ENCODE results near the gene ITSN1. TPM values are rescaled to one million over a fixed set of nuclear protein-coding genes. Genes with fewer than 3 reads are reported as not detected.
"Not testable (repeated sequence)": the region's sequence is repeated elsewhere in the genome, so short reads cannot be mapped to it uniquely, and the experiment has no call there.

The ITSN1 gene
- total RNA-seq, 1 experiment from 2014 or later: 30.6 TPM

DNA sequence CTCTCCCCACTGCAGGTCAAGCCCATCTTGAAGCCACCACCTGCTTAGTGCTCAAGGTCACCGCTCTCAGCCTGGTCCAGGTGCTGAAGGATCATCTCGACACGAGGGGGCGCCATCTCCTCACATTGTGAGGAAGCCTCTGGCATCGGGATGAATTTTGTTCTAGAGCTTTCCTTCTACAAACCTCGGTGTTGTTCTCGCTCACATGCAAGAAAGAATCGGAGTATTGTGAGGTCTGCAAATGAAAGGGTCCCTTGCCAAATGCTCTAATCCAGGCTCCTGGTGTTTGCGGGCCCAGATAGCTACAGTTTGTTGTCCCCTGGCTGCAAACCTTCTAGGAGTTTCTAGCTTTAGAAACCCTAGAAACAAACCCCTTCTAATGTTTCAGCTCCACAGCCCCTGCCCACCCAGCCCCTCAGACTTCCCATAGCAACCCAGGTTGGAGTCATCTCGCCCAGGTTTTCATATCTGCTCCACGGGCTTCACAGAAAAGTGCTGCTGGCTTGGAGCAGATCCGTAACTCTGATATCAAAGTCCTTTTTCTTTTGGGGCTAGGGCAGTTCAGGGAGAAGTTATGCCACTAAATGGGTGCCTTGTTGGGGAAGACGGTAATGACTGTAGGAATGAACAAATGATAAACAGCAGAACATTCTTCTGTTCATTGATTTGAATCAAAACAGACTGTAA lies 281.9 kb downstream of the ITSN1 start:
- Mint-ChIP-seq H3K9me3 (ENCODE audit: low read depth, unreplicated experiment) (no peaks in the 10 kb centered on the region), H3K27ac (ENCODE audit: unreplicated experiment) (no peak overlapping the region), H3K36me3 (ENCODE audit: insufficient read depth, unreplicated experiment) (no peaks in the 10 kb centered on the region), H3K4me3 (ENCODE audit: low read depth, unreplicated experiment) (no peak overlapping the region), H3K4me1 (ENCODE audit: low read depth, unreplicated experiment) (peaks cover 6% of the 10 kb centered on the region), H3K27me3 (ENCODE audit: unreplicated experiment) (no peaks in the 10 kb centered on the region)
- TF ChIP-seq, protein P1, sequence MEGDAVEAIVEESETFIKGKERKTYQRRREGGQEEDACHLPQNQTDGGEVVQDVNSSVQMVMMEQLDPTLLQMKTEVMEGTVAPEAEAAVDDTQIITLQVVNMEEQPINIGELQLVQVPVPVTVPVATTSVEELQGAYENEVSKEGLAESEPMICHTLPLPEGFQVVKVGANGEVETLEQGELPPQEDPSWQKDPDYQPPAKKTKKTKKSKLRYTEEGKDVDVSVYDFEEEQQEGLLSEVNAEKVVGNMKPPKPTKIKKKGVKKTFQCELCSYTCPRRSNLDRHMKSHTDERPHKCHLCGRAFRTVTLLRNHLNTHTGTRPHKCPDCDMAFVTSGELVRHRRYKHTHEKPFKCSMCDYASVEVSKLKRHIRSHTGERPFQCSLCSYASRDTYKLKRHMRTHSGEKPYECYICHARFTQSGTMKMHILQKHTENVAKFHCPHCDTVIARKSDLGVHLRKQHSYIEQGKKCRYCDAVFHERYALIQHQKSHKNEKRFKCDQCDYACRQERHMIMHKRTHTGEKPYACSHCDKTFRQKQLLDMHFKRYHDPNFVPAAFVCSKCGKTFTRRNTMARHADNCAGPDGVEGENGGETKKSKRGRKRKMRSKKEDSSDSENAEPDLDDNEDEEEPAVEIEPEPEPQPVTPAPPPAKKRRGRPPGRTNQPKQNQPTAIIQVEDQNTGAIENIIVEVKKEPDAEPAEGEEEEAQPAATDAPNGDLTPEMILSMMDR (IDR thresholded peaks at IDR 0.05; ENCODE audit: unreplicated experiment): peak; percentile 69
- peak; percentile 81 for DNase-seq
- CTCF ChIA-PET: interaction anchor here (0.6 to 3.5 kb wide), 6 partner anchors 150 to 424 kb away, joined by 3 to 37 read pairs (median 4); no protein-coding TSS in a partner anchor
- intact Hi-C loops (cut with micrococcal nuclease; ENCODE audit: unreplicated experiment): loop anchor here (2.0 to 5.0 kb wide), 4 partner anchors 153 to 423 kb away; no protein-coding TSS in a partner anchor
- BruUV-seq (replicated peaks): no TSS peak

GRCh38 chr21:33924766-33925100 lies 282.4 kb downstream of the ITSN1 start:
- TF ChIP-seq, protein P1 (IDR thresholded peaks at IDR 0.05; ENCODE audit: unreplicated experiment): no peak
- intact Hi-C loops (cut with micrococcal nuclease; ENCODE audit: unreplicated experiment): loop anchor here (2.0 to 5.0 kb wide), 4 partner anchors 153 to 422 kb away; no protein-coding TSS in a partner anchor
- CTCF ChIA-PET: interaction anchor here (0.7 to 3.5 kb wide), 5 partner anchors 150 to 423 kb away, joined by 3 to 37 read pairs (median 5); no protein-coding TSS in a partner anchor
- no peaks in the 10 kb centered on the region for H3K36me3 Mint-ChIP-seq (ENCODE audit: insufficient read depth, unreplicated experiment)
- H3K4me3 Mint-ChIP-seq (ENCODE audit: low read depth, unreplicated experiment): no peak overlapping the region
- no TSS peak for BruUV-seq (replicated peaks)
- DNase-seq: peak; percentile 14
- H3K27me3 Mint-ChIP-seq (ENCODE audit: unreplicated experiment): no peaks in the 10 kb centered on the region
- H3K4me1 Mint-ChIP-seq (ENCODE audit: low read depth, unreplicated experiment): peaks cover 6% of the 10 kb centered on the region
- no peaks in the 10 kb centered on the region for H3K9me3 Mint-ChIP-seq (ENCODE audit: low read depth, unreplicated experiment)
- H3K27ac Mint-ChIP-seq (ENCODE audit: unreplicated experiment): no peak overlapping the region

- H3K36me3 Mint-ChIP-seq (ENCODE audit: insufficient read depth, unreplicated experiment); H3K9me3 Mint-ChIP-seq (ENCODE audit: low read depth, unreplicated experiment); CTCF ChIA-PET; H3K27ac Mint-ChIP-seq (ENCODE audit: unreplicated experiment); H3K27me3 Mint-ChIP-seq (ENCODE audit: unreplicated experiment); intact Hi-C loops (cut with micrococcal nuclease; ENCODE audit: unreplicated experiment); DNase-seq; H3K4me3 Mint-ChIP-seq (ENCODE audit: low read depth, unreplicated experiment); BruUV-seq (replicated peaks); H3K4me1 Mint-ChIP-seq (ENCODE audit: low read depth, unreplicated experiment): not testable (repeated sequence)
These were observed 283.9 kb downstream of the ITSN1 start for GRCh38 chr21:33926248-33926647.

DNA sequence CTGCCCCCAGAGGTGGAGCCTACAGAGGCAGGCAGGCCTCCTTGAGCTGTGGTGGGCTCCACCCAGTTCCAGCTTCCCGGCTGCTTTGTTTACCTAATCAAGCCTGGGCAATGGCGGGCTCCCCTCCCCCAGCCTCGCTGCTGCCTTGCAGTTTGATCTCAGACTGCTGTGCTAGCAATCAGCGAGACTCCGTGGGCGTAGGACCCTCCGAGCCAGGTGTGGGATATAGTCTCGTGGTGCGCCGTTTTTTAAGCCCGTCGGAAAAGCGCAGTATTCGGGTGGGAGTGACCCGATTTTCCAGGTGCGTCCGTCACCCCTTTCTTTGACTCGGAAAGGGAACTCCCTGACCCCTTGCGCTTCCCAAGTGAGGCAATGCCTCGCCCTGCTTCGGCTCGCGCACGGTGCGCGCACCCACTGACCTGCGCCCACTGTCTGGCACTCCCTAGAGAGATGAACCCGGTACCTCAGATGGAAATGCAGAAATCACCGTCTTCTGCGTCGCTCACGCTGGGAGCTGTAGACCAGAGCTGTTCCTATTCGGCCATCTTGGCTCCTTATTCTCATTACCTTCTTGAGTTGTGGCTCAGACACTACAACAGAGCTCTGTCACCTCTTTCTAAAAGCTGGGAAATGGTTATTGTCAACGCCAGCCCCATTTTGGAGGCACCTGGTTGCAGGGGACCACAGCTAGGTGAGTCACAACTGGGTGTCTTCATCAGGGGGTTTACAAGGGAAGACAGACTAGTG lies 288.9 kb downstream of the ITSN1 start:
- Mint-ChIP-seq H3K4me3 (ENCODE audit: low read depth, unreplicated experiment) (peak overlapping the region; percentile 88), H3K36me3 (ENCODE audit: insufficient read depth, unreplicated experiment) (peaks cover 13% of the 10 kb centered on the region), H3K4me1 (ENCODE audit: low read depth, unreplicated experiment) (peaks cover 11% of the 10 kb centered on the region), H3K27ac (ENCODE audit: unreplicated experiment) (peak overlapping the region; percentile 91)
- intact Hi-C loops (cut with micrococcal nuclease; ENCODE audit: unreplicated experiment); H3K27me3 Mint-ChIP-seq (ENCODE audit: unreplicated experiment); H3K9me3 Mint-ChIP-seq (ENCODE audit: low read depth, unreplicated experiment); DNase-seq: not testable (repeated sequence)
- CTCF ChIA-PET: interaction anchor here (1.5 kb wide), 1 partner anchor 17 kb away, joined by 7 read pairs; no protein-coding TSS in a partner anchor
- BruUV-seq (replicated peaks): TSS peak; percentile 36

DNA sequence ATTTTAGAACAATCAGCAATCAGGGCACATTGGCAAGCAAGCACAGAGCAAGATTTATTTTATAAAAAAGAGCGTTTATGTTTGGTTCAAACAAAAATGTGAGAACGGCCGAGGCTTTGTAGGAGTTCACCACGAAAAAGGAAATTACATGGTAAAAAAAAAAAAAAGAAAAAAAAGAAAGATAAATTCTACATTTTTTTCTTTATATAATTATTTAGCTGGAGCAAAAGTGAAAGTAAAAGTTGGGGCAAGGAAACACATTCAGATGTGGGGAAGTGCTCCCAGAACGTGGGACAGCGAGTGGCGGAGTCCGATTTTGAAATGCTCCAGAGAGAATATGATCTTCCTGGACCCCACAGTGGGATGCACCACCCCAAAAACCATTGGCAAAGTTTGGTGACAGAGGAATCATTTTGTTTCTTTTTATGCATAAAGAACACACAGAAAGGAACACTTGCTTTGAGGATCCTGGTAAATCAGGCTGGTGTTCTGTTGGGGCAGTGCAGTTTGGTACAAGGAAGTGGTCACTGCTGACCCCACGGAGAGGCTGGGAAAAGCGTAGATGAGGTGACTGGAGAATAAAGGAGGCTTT lies 289.6 kb downstream of the ITSN1 start:
- H3K4me1 Mint-ChIP-seq (ENCODE audit: low read depth, unreplicated experiment): peaks cover 11% of the 10 kb centered on the region
- TSS peak; percentile 63 for BruUV-seq (replicated peaks)

More for the DNA sequence above, 289.6 kb downstream of the ITSN1 start:
- CTCF ChIA-PET: interaction anchor here (1.5 kb wide), 1 partner anchor 16 kb away, joined by 7 read pairs; no protein-coding TSS in a partner anchor
- intact Hi-C loops (cut with micrococcal nuclease; ENCODE audit: unreplicated experiment): no loop called here
- peak; percentile 14 for DNase-seq
- no peaks in the 10 kb centered on the region for H3K27me3 Mint-ChIP-seq (ENCODE audit: unreplicated experiment)
- peak overlapping the region; percentile 91 for H3K27ac Mint-ChIP-seq (ENCODE audit: unreplicated experiment)
- peaks cover 13% of the 10 kb centered on the region for H3K36me3 Mint-ChIP-seq (ENCODE audit: insufficient read depth, unreplicated experiment)
- no peaks in the 10 kb centered on the region for H3K9me3 Mint-ChIP-seq (ENCODE audit: low read depth, unreplicated experiment)
- peak overlapping the region; percentile 88 for H3K4me3 Mint-ChIP-seq (ENCODE audit: low read depth, unreplicated experiment)
- TF ChIP-seq, protein P1 (IDR thresholded peaks at IDR 0.05; ENCODE audit: unreplicated experiment): no peak
